ENCODE data around the gene C3orf80. TPM values are rescaled to one million over a fixed set of nuclear protein-coding genes. Genes with fewer than 3 reads are reported as not detected.
A peak's percentile ranks its signal among the peaks of the same experiment; 100 is the strongest.
"Not testable (repeated sequence)": the region's sequence is repeated elsewhere in the genome, so short reads cannot be mapped to it uniquely, and the experiment has no call there.

C3orf80 gene
- total RNA-seq, 1 donor, result 0.10 TPM

DNA sequence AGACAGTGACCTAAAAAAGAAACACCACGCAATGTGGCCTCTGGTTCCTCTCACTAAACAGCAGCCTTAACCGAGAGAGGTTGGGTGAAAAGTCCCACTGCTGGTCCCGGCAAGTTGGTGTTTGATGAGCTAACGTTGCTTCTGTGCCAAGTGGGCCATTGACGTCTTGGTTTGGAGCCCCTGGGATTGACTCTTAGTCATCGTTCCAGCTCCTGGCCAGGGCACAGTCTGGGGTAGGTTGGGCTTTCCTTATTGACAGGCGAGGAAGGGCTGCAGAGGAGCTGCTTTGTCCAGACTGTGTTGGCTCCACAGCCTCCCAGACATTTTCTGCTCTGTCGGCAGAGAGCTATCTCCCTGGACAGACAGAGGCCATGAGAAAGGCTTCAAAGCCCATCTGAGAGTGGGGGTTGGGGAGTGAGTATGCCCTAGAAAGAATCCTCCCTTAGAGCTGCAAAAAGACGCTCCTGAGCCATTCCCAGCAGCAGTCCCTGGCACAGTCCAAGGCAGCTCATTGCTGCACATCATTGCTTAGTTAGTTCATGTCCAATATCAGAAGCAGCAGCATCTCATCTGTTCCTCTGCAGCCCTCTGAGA, 28.6 kb upstream of the C3orf80 start:
- Histone ChIP-seq H3K9me3 (ENCODE audit: low read depth, low read length) (no peaks in the 10 kb centered on the region), H3K4me3 (ENCODE audit: low read length) (no peak overlapping the region), H3K4me1 (ENCODE audit: insufficient read depth, low read length) (no peaks in the 10 kb centered on the region), H3K27me3 (ENCODE audit: insufficient read depth, low read length) (no peaks in the 10 kb centered on the region)

DNA sequence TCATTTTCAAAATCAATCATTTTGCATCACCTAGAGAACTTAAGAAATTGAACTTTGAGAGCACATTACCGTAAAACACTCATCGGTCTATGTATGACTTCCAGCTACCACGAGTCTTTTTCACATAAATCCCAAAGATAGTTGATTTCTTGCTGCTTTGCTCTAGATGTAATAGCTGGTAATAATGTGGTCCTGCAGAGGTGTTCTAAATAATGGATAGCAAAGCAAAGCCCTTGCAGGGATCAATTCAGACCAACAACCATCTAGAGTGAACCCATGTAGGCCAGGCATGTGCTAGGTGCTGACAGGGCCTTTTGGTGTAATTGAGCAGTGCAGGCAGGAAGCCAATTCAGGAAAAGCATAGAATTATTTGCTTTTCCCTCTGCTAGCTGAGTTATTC, 26.1 kb upstream of the C3orf80 start:
- no peaks in the 10 kb centered on the region for H3K27me3 ChIP-seq (ENCODE audit: insufficient read depth, low read length)
- H3K9me3 ChIP-seq (ENCODE audit: low read depth, low read length), result no peaks in the 10 kb centered on the region
- H3K4me1 ChIP-seq (ENCODE audit: insufficient read depth, low read length), result no peaks in the 10 kb centered on the region
- no peak overlapping the region for H3K4me3 ChIP-seq (ENCODE audit: low read length)

DNA sequence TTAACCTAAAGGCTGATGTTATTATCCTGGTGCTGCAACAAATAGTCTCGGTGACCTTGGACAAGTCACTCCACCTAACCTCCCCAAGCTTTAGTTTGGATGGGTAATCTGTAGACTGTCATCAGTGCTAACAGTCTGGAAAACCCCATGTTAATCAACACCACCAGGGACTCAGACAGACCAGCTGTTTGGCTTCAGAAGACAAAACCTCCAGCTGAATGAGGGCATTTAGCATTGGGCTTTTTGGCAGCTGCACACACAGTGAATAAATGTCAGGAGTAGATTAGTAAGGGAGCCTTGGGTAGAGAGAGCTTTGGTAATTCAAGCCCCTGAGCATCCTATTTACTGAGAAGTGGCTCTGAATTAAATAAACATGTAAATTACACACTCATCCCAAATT, 24.9 kb upstream of the C3orf80 start:
- Histone ChIP-seq H3K4me1 (ENCODE audit: insufficient read depth, low read length) (no peaks in the 10 kb centered on the region), H3K4me3 (ENCODE audit: low read length) (no peak overlapping the region), H3K27me3 (ENCODE audit: insufficient read depth, low read length) (no peaks in the 10 kb centered on the region), H3K9me3 (ENCODE audit: low read depth, low read length) (no peaks in the 10 kb centered on the region)

DNA sequence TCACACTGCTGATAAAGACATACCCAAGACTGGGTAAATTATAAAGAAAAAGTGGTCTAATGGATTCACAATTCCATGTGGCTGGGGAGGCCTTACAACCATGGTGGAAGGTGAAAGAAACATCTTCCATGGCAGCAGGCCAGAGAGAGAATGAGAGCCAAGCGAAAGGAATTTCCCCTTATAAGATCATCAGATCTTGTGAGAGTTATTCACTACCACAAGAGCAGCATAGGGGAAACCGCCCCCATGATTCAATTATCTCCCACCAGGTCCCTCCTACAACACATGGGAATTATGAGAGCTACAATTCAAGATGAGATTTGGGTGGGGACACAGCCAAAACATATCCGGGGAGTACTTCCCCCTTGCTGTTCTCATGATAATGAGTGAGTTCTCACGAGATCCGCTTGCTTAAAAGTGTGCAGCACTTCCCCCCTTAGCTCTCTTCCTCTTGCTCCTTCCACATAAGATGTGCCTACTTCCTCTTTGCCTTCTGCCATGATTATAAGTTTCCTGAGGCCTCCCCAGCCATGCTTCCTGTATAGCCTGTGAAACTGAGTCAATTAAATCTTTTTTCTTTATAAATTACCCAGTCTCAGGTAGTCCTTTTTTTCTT, 20.7 kb upstream of the C3orf80 start:
- not testable (repeated sequence) for H3K9me3 ChIP-seq (ENCODE audit: low read depth, low read length); H3K4me3 ChIP-seq (ENCODE audit: low read length); H3K27me3 ChIP-seq (ENCODE audit: insufficient read depth, low read length); H3K4me1 ChIP-seq (ENCODE audit: insufficient read depth, low read length)

DNA sequence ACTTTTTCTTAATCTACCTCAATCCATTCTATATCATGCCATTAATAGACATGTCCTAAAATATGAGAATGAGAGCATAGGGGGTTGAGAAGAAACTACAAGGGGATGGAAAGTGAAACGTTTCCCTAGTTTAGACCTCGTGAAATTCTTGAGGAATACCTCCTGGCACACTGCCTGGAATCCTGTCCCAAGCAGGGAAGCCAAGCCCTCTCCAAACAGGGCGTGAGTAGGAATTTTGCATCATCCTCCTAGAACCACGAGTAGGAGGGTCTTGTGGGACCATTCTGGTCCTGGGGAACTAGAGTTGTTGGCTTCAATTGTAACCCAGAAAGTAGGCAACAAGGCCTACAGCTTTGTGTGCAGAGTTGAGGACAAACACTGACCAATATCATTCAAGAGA, 19.6 kb upstream of the C3orf80 start:
- H3K9me3 ChIP-seq (ENCODE audit: low read depth, low read length), result no peaks in the 10 kb centered on the region
- H3K4me3 ChIP-seq (ENCODE audit: low read length), result no peak overlapping the region

DNA sequence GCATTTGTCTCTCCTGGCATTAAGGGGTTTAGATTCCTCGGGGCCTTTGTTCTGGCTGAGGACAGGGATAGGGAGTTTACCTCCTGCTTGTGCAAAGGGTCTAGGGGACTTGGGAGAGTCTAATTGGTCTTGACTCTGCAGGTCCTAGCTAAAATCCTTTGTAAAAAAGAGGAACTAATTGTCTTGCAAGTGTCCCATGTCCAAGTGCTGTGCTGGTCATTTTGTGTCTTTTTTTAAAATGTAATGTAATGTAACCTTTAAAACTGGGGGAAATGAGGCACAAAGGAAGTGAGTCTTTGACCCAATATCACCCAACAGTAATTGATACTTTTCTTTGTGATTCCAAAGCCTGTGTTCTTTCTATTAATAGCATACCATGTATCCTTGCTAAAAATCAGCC, 14.9 kb upstream of the C3orf80 start:
- H3K27me3 ChIP-seq (ENCODE audit: insufficient read depth, low read length), result peaks cover 3% of the 10 kb centered on the region
- H3K4me3 ChIP-seq (ENCODE audit: low read length), result no peak overlapping the region
- H3K9me3 ChIP-seq (ENCODE audit: low read depth, low read length), result no peaks in the 10 kb centered on the region
- no peaks in the 10 kb centered on the region for H3K4me1 ChIP-seq (ENCODE audit: insufficient read depth, low read length)

More for the DNA sequence above, 19.6 kb upstream of the C3orf80 start:
- Histone ChIP-seq H3K27me3 (ENCODE audit: insufficient read depth, low read length) (no peaks in the 10 kb centered on the region), H3K4me1 (ENCODE audit: insufficient read depth, low read length) (no peaks in the 10 kb centered on the region)

DNA sequence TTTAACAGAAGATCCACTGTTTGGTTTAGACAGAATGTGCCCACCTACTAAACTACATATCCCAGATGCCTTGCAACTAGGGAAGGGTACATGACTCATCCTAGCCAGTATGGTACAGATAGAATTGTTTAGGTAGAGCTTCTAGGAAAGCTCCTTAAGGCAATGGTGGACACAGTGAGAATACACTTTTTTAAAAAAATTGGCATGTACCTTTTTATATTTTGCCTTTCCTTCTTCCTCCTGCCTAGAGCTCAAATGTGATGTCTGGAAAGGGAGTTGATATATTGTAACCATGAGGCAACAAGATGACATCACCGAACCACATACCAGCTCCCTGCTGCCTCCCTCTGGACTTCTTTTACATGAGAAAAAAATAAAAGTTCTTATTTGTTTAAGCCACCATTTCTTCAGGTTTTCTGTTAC, 14.4 kb upstream of the C3orf80 start:
- no peak overlapping the region for H3K4me3 ChIP-seq (ENCODE audit: low read length)
- no peaks in the 10 kb centered on the region for H3K4me1 ChIP-seq (ENCODE audit: insufficient read depth, low read length)
- no peaks in the 10 kb centered on the region for H3K9me3 ChIP-seq (ENCODE audit: low read depth, low read length)

DNA sequence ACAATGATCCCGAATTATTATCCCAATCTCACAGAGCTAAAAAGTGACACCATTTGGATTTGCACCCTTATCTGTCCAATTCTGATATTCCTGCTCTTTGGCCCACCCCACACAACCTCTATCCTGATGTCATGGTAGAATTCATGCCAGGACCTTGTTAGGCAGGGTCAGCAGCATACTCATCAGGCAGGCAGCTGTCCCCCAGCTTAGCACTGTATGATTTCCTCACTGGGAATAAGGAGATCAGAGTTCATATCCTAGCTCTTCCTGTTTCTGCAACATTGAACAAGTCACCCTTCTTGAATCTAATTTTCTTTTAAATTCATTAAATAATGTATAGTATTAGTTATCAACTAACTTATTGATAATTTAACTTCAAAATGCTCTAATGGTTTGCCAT, 12.0 kb upstream of the C3orf80 start:
- Histone ChIP-seq H3K4me1 (ENCODE audit: insufficient read depth, low read length) (no peaks in the 10 kb centered on the region), H3K4me3 (ENCODE audit: low read length) (no peak overlapping the region), H3K9me3 (ENCODE audit: low read depth, low read length) (no peaks in the 10 kb centered on the region), H3K27me3 (ENCODE audit: insufficient read depth, low read length) (peaks cover 13% of the 10 kb centered on the region)

More for the DNA sequence above, 14.4 kb upstream of the C3orf80 start:
- peaks cover 3% of the 10 kb centered on the region for H3K27me3 ChIP-seq (ENCODE audit: insufficient read depth, low read length)

DNA sequence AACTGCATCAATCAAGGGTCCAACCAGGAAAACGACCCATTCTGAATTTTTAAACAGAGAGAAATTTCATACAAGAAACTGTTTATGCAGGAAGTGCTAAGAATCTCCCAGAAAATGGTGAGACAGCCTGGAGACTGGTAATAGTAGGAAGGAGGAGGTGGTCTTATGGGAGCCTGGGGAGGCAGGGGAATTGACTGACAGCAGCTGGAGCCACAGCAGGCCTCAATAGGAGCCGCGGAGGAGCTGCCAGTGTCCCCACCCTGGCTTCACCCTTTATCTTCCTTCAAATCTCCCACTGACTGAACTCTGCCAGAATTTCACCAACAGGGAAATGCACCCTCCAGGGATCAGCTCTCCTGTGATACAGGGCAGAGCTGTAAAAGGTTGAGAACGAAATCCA, 7.5 kb upstream of the C3orf80 start:
- Histone ChIP-seq H3K4me3 (ENCODE audit: low read length) (no peak overlapping the region), H3K9me3 (ENCODE audit: low read depth, low read length) (no peaks in the 10 kb centered on the region), H3K4me1 (ENCODE audit: insufficient read depth, low read length) (no peaks in the 10 kb centered on the region), H3K27me3 (ENCODE audit: insufficient read depth, low read length) (peaks cover 38% of the 10 kb centered on the region)

DNA sequence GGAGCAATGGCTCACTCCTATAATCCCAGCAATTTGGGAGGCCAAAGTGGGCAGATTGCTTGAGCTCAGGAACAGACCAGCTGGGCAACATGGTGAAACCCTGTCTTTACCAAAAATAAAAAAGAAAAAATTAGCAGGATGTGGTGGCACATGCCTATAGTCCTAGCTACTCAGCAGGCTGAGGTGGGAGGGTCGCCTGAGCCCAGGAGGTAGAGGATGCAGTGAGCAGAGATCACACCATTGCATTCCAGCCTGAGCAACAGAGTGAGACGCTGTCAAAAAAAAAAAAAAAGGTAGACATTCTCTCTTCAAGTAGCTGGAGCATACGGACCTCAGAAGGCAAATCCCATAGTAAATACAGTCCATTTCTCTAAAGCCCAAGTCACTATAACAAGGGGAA, 7.1 kb upstream of the C3orf80 start:
- no peaks in the 10 kb centered on the region for H3K9me3 ChIP-seq (ENCODE audit: low read depth, low read length)
- peaks cover 41% of the 10 kb centered on the region for H3K27me3 ChIP-seq (ENCODE audit: insufficient read depth, low read length)
- H3K4me1 ChIP-seq (ENCODE audit: insufficient read depth, low read length), result no peaks in the 10 kb centered on the region
- no peak overlapping the region for H3K4me3 ChIP-seq (ENCODE audit: low read length)

DNA sequence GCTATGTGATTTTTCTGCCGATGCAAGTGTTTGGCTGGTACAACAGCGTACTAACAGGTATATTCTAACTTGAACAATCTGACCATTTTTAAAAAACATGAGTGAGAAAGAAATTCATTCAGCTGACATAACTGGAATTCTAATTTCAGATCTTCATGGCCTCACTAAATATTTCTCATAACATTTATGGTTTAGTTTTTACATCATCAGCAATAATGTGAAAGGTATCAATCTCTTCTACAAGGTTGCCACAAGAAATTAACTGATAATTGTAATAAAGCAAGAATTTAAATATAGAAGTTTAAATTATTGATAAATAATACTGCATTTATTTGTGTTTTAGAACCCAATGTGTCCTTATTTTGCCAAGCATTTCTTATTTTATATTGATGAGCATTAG, 5.2 kb upstream of the C3orf80 start:
- Histone ChIP-seq H3K9me3 (ENCODE audit: low read depth, low read length) (no peaks in the 10 kb centered on the region), H3K4me3 (ENCODE audit: low read length) (no peak overlapping the region), H3K4me1 (ENCODE audit: insufficient read depth, low read length) (peaks cover 10% of the 10 kb centered on the region), H3K27me3 (ENCODE audit: insufficient read depth, low read length) (peaks cover 57% of the 10 kb centered on the region)

DNA sequence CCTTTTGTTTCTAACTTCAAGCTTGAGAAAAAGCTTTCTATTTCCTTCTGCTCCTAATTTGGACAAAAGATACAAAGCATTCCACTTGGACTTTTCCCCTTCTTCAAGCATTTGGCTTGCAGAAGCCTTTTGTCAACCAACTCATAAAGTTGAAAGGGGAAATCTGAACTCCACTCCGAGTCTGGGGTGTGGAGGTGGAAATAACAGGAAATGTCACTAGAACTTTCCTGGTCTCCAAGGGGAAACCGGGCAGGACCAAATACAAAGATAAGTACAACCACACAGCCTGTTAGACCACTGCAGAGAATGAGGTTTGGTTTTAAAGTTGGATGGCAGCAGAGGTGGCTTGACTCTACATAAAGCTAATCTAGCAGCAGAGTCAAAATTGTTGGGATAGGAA, 4.2 kb upstream of the C3orf80 start:
- Histone ChIP-seq H3K9me3 (ENCODE audit: low read depth, low read length) (no peaks in the 10 kb centered on the region), H3K4me3 (ENCODE audit: low read length) (no peak overlapping the region), H3K27me3 (ENCODE audit: insufficient read depth, low read length) (peaks cover 57% of the 10 kb centered on the region), H3K4me1 (ENCODE audit: insufficient read depth, low read length) (peaks cover 19% of the 10 kb centered on the region)

DNA sequence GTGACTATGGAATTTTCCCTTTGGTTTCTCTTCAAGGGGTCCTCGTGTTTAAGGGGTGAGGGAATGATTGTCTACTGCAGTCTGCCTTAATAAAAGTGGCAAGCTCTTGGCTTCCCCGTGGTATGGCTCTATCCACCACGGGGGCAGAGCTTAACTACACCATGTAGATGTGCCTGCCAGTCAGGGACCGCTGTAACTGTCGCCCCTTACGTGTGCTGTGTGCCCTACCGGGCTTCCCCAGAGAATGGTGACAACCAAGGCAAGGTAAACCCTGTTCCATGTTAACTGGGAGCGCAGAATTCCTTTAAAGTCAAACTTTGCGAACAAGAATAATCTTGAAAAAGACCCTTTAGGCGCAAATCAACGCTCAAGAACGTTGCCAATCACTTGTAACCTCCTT, 966 bp upstream of the C3orf80 start:
- peaks cover 77% of the 10 kb centered on the region for H3K27me3 ChIP-seq (ENCODE audit: insufficient read depth, low read length)
- peaks cover 28% of the 10 kb centered on the region for H3K4me1 ChIP-seq (ENCODE audit: insufficient read depth, low read length)
- H3K4me3 ChIP-seq (ENCODE audit: low read length), result no peak overlapping the region
- H3K9me3 ChIP-seq (ENCODE audit: low read depth, low read length), result no peaks in the 10 kb centered on the region

DNA sequence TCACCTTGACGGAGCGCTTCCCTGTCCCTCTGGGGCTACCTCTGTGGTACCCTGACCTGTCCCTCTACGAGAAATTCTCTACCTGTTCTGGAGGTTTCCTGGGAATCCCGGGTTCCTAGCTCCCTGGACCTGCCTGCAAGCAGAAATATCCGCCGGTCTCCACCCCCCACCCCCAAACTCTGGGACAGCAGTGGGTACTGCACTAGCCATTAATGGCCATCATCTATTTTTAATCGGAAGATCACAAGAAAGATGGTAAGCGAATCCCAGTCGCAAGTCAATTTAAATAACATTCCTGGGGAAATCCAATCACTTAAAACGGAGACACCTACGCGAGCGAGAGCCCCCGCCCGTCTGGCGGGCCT, 429 bp upstream of the C3orf80 start:
- Histone ChIP-seq H3K9me3 (ENCODE audit: low read depth, low read length) (no peaks in the 10 kb centered on the region), H3K4me1 (ENCODE audit: insufficient read depth, low read length) (peaks cover 28% of the 10 kb centered on the region), H3K4me3 (ENCODE audit: low read length) (peak overlapping the region; percentile 19), H3K27me3 (ENCODE audit: insufficient read depth, low read length) (peaks cover 77% of the 10 kb centered on the region)

DNA sequence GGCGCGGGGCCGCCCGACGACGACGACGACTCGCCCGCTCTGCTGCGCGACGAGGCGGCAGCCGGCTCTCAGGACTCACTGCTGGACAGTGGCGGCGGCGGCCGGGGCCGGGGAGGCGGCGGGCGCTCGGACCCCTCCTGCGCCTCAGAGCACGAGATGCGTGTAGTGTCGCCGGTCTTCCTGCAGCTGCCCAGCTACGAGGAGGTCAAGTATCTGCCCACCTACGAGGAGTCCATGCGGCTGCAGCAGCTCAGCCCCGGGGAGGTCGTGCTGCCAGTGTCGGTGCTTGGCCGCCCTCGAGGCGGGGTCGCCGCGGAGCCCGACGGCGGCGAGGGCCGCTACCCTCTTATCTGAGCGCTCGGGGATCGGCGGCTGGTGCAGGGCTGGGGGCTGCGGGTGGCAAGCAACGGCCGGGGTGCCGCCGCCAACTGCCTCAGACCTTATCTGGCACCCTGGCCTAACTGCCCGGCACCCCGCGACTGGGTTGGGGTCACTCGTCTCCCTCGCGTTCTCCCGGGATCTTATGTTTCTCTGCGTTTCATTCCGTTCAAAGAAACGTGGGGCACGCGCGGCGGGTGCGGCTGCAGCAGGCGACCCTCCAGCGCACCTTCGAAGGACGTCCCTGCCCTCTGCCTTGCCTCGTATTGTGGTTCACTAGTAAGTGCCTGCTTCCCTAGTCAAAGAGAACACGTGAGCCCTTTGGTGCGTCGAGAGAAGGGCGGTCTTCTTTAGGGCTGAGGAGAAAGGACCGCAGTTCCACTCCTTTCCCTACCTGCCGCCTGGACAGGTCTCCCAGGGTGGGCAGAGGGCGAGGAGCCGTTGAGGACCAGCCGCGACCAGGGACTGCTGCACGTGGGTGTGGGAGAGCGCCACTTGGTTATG, 1.0 kb downstream of the C3orf80 start:
- no peaks in the 10 kb centered on the region for H3K9me3 ChIP-seq (ENCODE audit: low read depth, low read length)
- peak overlapping the region; percentile 19 for H3K4me3 ChIP-seq (ENCODE audit: low read length)
- peaks cover 28% of the 10 kb centered on the region for H3K4me1 ChIP-seq (ENCODE audit: insufficient read depth, low read length)
- H3K27me3 ChIP-seq (ENCODE audit: insufficient read depth, low read length), result peaks cover 79% of the 10 kb centered on the region
